AG08396 (cell line): ENCODE data around the gene EFCAB6.

ENCODE experiments used
- DNase-seq: peaks from one replicate; pipeline ENCODE4 v3.0.0; 2012; ENCODE audit warnings: low spot score, mixed read lengths

Gene EFCAB6

GRCh38 chr22:43550672-43551071 is 261.4 kb downstream of the EFCAB6 start:
- no peak for DNase-seq

- no peak for DNase-seq
Measured at GRCh38 chr22:43550024-43550620, 262.0 kb downstream of the EFCAB6 start.

- no peak for DNase-seq
Measured at GRCh38 chr22:43546186-43546585, 265.9 kb downstream of the EFCAB6 start.

GRCh38 chr22:43544289-43544673 is 267.8 kb downstream of the EFCAB6 start:
- no peak for DNase-seq

GRCh38 chr22:43543522-43544288 is 268.4 kb downstream of the EFCAB6 start:
- DNase-seq: no peak

- DNase-seq: no peak
Measured at GRCh38 chr22:43542681-43543521, 269.2 kb downstream of the EFCAB6 start.

- no peak for DNase-seq
Measured at GRCh38 chr22:43541462-43542407, 270.4 kb downstream of the EFCAB6 start.

- no peak for DNase-seq
Measured at GRCh38 chr22:43541022-43541421, 271.1 kb downstream of the EFCAB6 start.

- DNase-seq: no peak
Measured at GRCh38 chr22:43540529-43540923, 271.6 kb downstream of the EFCAB6 start.

GRCh38 chr22:43539572-43540528 is 272.3 kb downstream of the EFCAB6 start:
- DNase-seq: no peak

GRCh38 chr22:43537019-43537585 is 275.0 kb downstream of the EFCAB6 start:
- DNase-seq: no peak

- no peak for DNase-seq
Measured at GRCh38 chr22:43535741-43536140, 276.4 kb downstream of the EFCAB6 start.

- no peak for DNase-seq
Measured at GRCh38 chr22:43535336-43535735, 276.8 kb downstream of the EFCAB6 start.

- no peak for DNase-seq
Measured at GRCh38 chr22:43534916-43535315, 277.2 kb downstream of the EFCAB6 start.

- no peak for DNase-seq
Measured at GRCh38 chr22:43533656-43534428, 278.3 kb downstream of the EFCAB6 start.

- no peak for DNase-seq
Measured at GRCh38 chr22:43533156-43533530, 279.0 kb downstream of the EFCAB6 start.

- DNase-seq: no peak
Measured at GRCh38 chr22:43532301-43533155, 279.6 kb downstream of the EFCAB6 start.

- no peak for DNase-seq
Measured at GRCh38 chr22:43531651-43532050, 280.5 kb downstream of the EFCAB6 start.
